ENCODE data around the gene DHCR24.

DHCR24 gene

DNA sequence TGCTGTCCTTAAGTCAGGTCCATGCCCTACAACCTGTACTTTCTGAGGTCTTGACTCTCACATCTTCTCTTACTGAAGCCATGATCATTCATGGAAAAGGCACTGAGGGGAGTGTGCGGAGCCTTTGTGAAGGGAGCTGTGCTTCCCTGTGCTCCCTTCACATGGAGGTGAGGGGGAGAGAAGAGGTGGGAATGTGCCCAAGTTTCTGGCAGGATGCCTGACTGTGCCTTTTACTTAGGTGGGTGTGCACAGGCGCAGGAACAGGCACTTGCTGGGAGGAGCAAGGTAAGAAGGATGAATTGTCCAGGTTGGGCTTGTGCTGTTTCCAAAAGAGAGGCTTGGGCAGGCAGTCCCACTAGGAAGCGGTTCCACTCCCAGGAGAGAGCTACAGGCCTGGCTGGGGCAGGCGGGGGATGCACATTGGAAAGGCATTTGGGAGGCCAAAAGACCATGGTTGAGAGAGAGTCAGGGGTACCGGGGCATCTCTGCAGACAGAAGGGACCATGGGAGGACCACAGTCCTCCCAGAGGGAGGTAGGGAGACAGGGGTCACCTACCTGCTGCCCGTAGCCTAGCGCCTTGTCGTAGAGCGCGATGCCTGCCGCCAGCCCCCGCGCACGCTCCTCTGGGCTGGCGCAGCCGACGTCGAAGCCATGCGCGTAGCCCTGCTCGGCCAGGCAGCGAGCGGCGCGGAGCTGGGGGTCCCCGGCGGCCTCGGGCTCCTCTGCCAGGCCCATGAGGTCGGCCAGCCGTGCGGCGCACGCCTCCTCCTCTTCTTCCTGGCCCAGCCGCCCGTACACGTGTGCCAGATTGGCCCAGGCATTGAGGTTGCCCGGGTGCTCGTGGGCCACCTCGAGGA lies 86.7 kb downstream of the DHCR24 start:
- DNase-seq (ENCODE audit: low read depth in 3 of 3): no peak

Data from stimulated activated CD4-positive, alpha-beta T cell treated with anti-CD3 and anti-CD28 coated beads, TNF-alpha, amount 100 ng/mL, for 48 hours (primary cell).